A673 (cell line): ENCODE data around the gene CHD9NB.

Source experiments
- CTCF ChIP-seq: fragments of 300-800, 200-600 bp; sonication (generic); conservative IDR thresholded peaks from 2 replicates; pipeline ENCODE4 v1.5.1; 2017; ENCODE audit warnings: low read depth, mild to moderate bottlenecking, antibody characterized with exemption, low read length, moderate library complexity, mixed read lengths
- EZH2 ChIP-seq: fragments of 200-600 bp; sonication (generic); IDR thresholded peaks from 2 replicates; pipeline ENCODE4 v1.6.1; 2017; ENCODE audit warnings: borderline replicate concordance, low read depth, mild to moderate bottlenecking, mixed read lengths, antibody characterized with exemption, low read length; ENCODE audit not compliant: poor library complexity, severe bottlenecking

DNA sequence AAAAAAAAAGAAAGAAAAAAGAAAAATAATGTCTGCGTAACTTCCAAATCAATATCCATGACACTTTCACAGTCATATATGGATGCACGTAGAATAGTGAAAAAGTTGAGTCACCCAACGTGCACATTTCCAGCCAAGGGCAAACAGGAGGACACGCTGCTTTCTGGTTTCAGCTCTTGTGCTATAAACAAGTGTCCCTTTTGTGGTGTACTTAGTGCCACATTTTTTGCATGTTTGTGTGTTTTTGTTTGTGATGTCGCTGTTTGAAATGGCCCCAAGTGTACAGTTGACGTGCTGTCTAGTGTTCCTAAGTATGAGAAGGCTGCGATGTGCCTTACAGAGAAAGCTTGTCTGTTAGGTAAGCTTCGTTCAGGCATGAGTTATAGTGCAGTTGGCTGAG lies 5.0 kb upstream of the CHD9NB start:
- TF ChIP-seq EZH2 (no peak), CTCF (no peak)
